MM.1S (cell line): Measurements from ENCODE around the gene MTCH2.

Source experiments
- DNase-seq: peaks from one replicate; pipeline ENCODE4 v3.0.0-alpha.2; 2015
- H2AFZ ChIP-seq: fragments of 300-600 bp; sonication (generic); 2 replicates; pipeline ENCODE4 v1.6.0; 2016; ENCODE audit warnings: antibody characterized with exemption, low read length
- H3F3A ChIP-seq: fragments of 300-600 bp; sonication (generic); 2 replicates; pipeline ENCODE4 v1.6.1; 2016; ENCODE audit warnings: mild to moderate bottlenecking, antibody characterized with exemption, low read length, moderate library complexity, mixed read lengths; ENCODE audit not compliant: insufficient read depth
- H3K27ac ChIP-seq: fragments of 300-600 bp; sonication (generic); 2 replicates; pipeline ENCODE4 v1.5.1; 2016; ENCODE audit warnings: mild to moderate bottlenecking, low read length
- H3K27me3 ChIP-seq: fragments of 300-600 bp; sonication (generic); replicated peaks from 2 replicates; pipeline ENCODE4 v1.6.0; 2016; ENCODE audit warnings: low read length; ENCODE audit not compliant: insufficient read depth
- H3K36me3 ChIP-seq: fragments of 300-600 bp; sonication (generic); replicated peaks from 2 replicates; pipeline ENCODE4 v1.6.1; 2016; ENCODE audit warnings: mild to moderate bottlenecking, low read length, mixed read lengths; ENCODE audit not compliant: insufficient read depth
- H3K4me1 ChIP-seq: fragments of 300-600 bp; sonication (generic); 2 replicates; pipeline ENCODE4 v1.6.1; 2016; ENCODE audit warnings: low read length, mixed read lengths
- H3K4me2 ChIP-seq: fragments of 300-600 bp; sonication (generic); 2 replicates; pipeline ENCODE4 v1.6.0; 2016; ENCODE audit warnings: low read depth, low read length
- H3K4me3 ChIP-seq: fragments of 300-600 bp; sonication (generic); 2 replicates; pipeline ENCODE4 v1.5.1; 2016; ENCODE audit warnings: low read length, mixed read lengths
- H3K79me2 ChIP-seq: fragments of 300-600 bp; sonication (generic); 2 replicates; pipeline ENCODE4 v1.6.1; 2016; ENCODE audit warnings: mixed run types, low read length, mixed read lengths
- H3K9ac ChIP-seq: fragments of 300-600 bp; sonication (generic); 2 replicates; pipeline ENCODE4 v1.6.1; 2016; ENCODE audit warnings: low read length, mixed read lengths
- H3K9me2 ChIP-seq: fragments of 300-600 bp; sonication (generic); replicated peaks from 2 replicates; pipeline ENCODE4 v1.6.1; 2016; ENCODE audit warnings: mild to moderate bottlenecking, low read length, mixed read lengths; ENCODE audit not compliant: insufficient read depth
- H3K9me3 ChIP-seq: fragments of 300-600 bp; sonication (generic); replicated peaks from 2 replicates; pipeline ENCODE4 v1.6.1; 2016; ENCODE audit warnings: mild to moderate bottlenecking, low read length, mixed read lengths; ENCODE audit not compliant: insufficient read depth
- H4K20me1 ChIP-seq: fragments of 300-600 bp; sonication (generic); 2 replicates; pipeline ENCODE4 v1.6.1; 2016; ENCODE audit warnings: mild to moderate bottlenecking, low read length, moderate library complexity, mixed read lengths; ENCODE audit not compliant: insufficient read depth
- CTCF ChIP-seq: fragments of 300-600 bp; sonication (generic); IDR thresholded peaks from 2 replicates; pipeline ENCODE4 v1.5.1; 2016; ENCODE audit warnings: antibody characterized with exemption, low read length, mixed read lengths
- EZH2 ChIP-seq: fragments of 300-600 bp; sonication (generic); optimal IDR thresholded peaks from 2 replicates; pipeline ENCODE3; 2017; ENCODE audit warnings: low read depth, mild to moderate bottlenecking, antibody characterized with exemption, low read length, mixed read lengths
- EZH2phosphoT487 ChIP-seq: fragments of 300-600 bp; sonication (generic); IDR thresholded peaks from 2 replicates; pipeline ENCODE4 v1.6.1; 2018; ENCODE audit warnings: antibody characterized with exemption, low read length

MTCH2 gene

GRCh38 chr11:47620836-47621378, 21.5 kb downstream of the MTCH2 start:
- Histone ChIP-seq H3K36me3 (no peaks in the 10 kb centered on the region; the same call in 1 of the 2 replicates), H3K27me3 (no peaks in the 10 kb centered on the region), H3K4me2 (no peak overlapping the region), H3K4me1 (peaks cover 25% of the 10 kb centered on the region), H3K9me3 (no peaks in the 10 kb centered on the region), H3K9me2 (no peaks in the 10 kb centered on the region), H3K27ac (no peak overlapping the region), H2AFZ (no peak overlapping the region), H3K79me2 (no peaks in the 10 kb centered on the region), H3F3A (peaks cover 11% of the 10 kb centered on the region; the same call in 1 of the 2 replicates), H4K20me1 (no peaks in the 10 kb centered on the region), H3K9ac (no peak overlapping the region), H3K4me3 (no peak overlapping the region)
- no peak for TF ChIP-seq EZH2phosphoT487
- no peak for TF ChIP-seq CTCF
- no peak for TF ChIP-seq EZH2
- DNase-seq: no peak

- H3K9me2 ChIP-seq: no peaks in the 10 kb centered on the region
- no peaks in the 10 kb centered on the region; the same call in 1 of the 2 replicates for H3K36me3 ChIP-seq
These were observed 24.9 kb downstream of the MTCH2 start for GRCh38 chr11:47617417-47617809.

GRCh38 chr11:47616726-47617416, 25.5 kb downstream of the MTCH2 start:
- Histone ChIP-seq H3K36me3 (no peaks in the 10 kb centered on the region; the same call in 1 of the 2 replicates), H3K4me2 (peak overlapping the region; percentile 61; the same call in 1 of the 2 replicates), H3K9me3 (no peaks in the 10 kb centered on the region), H3K27ac (no peak overlapping the region; the same call in 1 of the 2 replicates), H3K9me2 (no peaks in the 10 kb centered on the region), H3F3A (peaks cover 11% of the 10 kb centered on the region; the same call in 1 of the 2 replicates), H3K79me2 (no peaks in the 10 kb centered on the region), H3K9ac (no peak overlapping the region), H2AFZ (no peak overlapping the region), H3K4me1 (peaks cover 31% of the 10 kb centered on the region), H3K4me3 (no peak overlapping the region), H4K20me1 (no peaks in the 10 kb centered on the region), H3K27me3 (no peaks in the 10 kb centered on the region)
- TF ChIP-seq EZH2 (no peak), CTCF (peak; percentile 81)
- DNase-seq: peak; percentile 43

More at GRCh38 chr11:47617417-47617809, 24.9 kb downstream of the MTCH2 start:
- peak overlapping the region; percentile 61 for H3K4me2 ChIP-seq
- peak; percentile 32 for DNase-seq
- no peaks in the 10 kb centered on the region for H3K9me3 ChIP-seq
- TF ChIP-seq EZH2phosphoT487: no peak
- no peak for TF ChIP-seq CTCF
- no peak for TF ChIP-seq EZH2
- no peak overlapping the region for H3K4me3 ChIP-seq
- no peaks in the 10 kb centered on the region for H4K20me1 ChIP-seq
- H3K27ac ChIP-seq: peak overlapping the region; percentile 47; the same call in 1 of the 2 replicates
- H3K27me3 ChIP-seq: no peaks in the 10 kb centered on the region
- peaks cover 26% of the 10 kb centered on the region for H3K4me1 ChIP-seq
- H2AFZ ChIP-seq: no peak overlapping the region
- peaks cover 11% of the 10 kb centered on the region; the same call in 1 of the 2 replicates for H3F3A ChIP-seq
- H3K9ac ChIP-seq: no peak overlapping the region; the same call in 1 of the 2 replicates
- no peaks in the 10 kb centered on the region for H3K79me2 ChIP-seq
